OCI-LY7 (cell line): Measurements from ENCODE around the gene NUDT6. TPM values are rescaled to one million over a fixed set of nuclear protein-coding genes. Genes with fewer than 3 reads are reported as not detected.

Source experiments
- BruUV-seq: library from RNA; stranded (reverse); fragments of 400-500 nt; replicated peaks from 2 replicates; lab custom pipeline; 2021; lab: Mats Ljungman, UMichigan
- CTCF ChIA-PET: fragments of 300-600 bp; sonication (Branson Sonifier 250); formaldehyde crosslinking; loops from one replicate; lab custom pipeline; 2022; ENCODE audit warnings: antibody characterized with exemption; ENCODE audit not compliant: unreplicated experiment; lab: Charles Lee
- POLR2A ChIA-PET: fragments of 300-600 bp; sonication (Branson Sonifier 250); formaldehyde crosslinking; loops from one replicate; lab custom pipeline; 2022; ENCODE audit warnings: antibody characterized with exemption; lab: Charles Lee
- DNase-seq: peaks from one replicate; pipeline ENCODE4 v3.0.0-alpha.2; 2015; ENCODE audit warnings: low spot score
- H2AFZ ChIP-seq: fragments of 200-600 bp; sonication (generic), shearing (Covaris generic); 2 replicates; pipeline ENCODE4 v1.6.1; 2014; ENCODE audit warnings: mild to moderate bottlenecking, antibody characterized with exemption, low read length, moderate library complexity
- H3K27ac ChIP-seq: fragments of 200-600 bp; sonication (generic); 2 replicates; pipeline ENCODE4 v1.5.1; 2014; ENCODE audit warnings: mixed run types, low read depth, mild to moderate bottlenecking, moderate library complexity, low read length, inconsistent platforms; ENCODE audit not compliant: poor library complexity, severe bottlenecking
- H3K36me3 ChIP-seq: fragments of 200-600 bp; sonication (generic); 2 replicates; pipeline ENCODE4 v1.6.1; 2014; ENCODE audit warnings: mild to moderate bottlenecking, antibody characterized with exemption, low read length, moderate library complexity, mixed read lengths; ENCODE audit not compliant: insufficient read depth
- H3K4me1 ChIP-seq: fragments of 200-600 bp; sonication (generic); 2 replicates; pipeline ENCODE4 v1.5.1; 2014; ENCODE audit warnings: mild to moderate bottlenecking, low read length; ENCODE audit not compliant: insufficient read depth, poor library complexity, severe bottlenecking
- H3K4me2 ChIP-seq: fragments of 200-600 bp; sonication (generic); 2 replicates; pipeline ENCODE4 v1.6.1; 2014; ENCODE audit warnings: mild to moderate bottlenecking, low read length
- H3K4me3 ChIP-seq: fragments of 200-600 bp; sonication (generic); 2 replicates; pipeline ENCODE4 v1.5.1; 2014; ENCODE audit warnings: mild to moderate bottlenecking, low read depth, low read length; ENCODE audit not compliant: poor library complexity, severe bottlenecking
- H3K79me2 ChIP-seq: fragments of 200-600 bp; sonication (generic); 2 replicates; pipeline ENCODE4 v1.6.1; 2016; ENCODE audit warnings: low read depth, mild to moderate bottlenecking, low read length, moderate library complexity, mixed read lengths; ENCODE audit not compliant: insufficient read depth
- H3K9me2 ChIP-seq: fragments of 200-600 bp; sonication (generic); 2 replicates; pipeline ENCODE4 v1.6.1; 2016; ENCODE audit warnings: mild to moderate bottlenecking, low read length, mixed read lengths; ENCODE audit not compliant: insufficient read depth
- H3K9me3 ChIP-seq: fragments of 200-600 bp; sonication (generic); 2 replicates; pipeline ENCODE4 v1.6.1; 2014; ENCODE audit warnings: mild to moderate bottlenecking, mixed run types, low read length, mixed read lengths
- H4K20me1 ChIP-seq: fragments of 200-600 bp; sonication (generic); 2 replicates; pipeline ENCODE4 v1.6.1; 2014; ENCODE audit warnings: mild to moderate bottlenecking, antibody characterized with exemption, low read length, moderate library complexity, mixed read lengths; ENCODE audit not compliant: insufficient read depth
- EZH2phosphoT487 ChIP-seq: fragments of 200-600 bp; sonication (generic); IDR thresholded peaks from 2 replicates; pipeline ENCODE4 v1.6.1; 2018; ENCODE audit warnings: low read depth, borderline replicate concordance, mild to moderate bottlenecking, mixed run types, antibody characterized with exemption, low read length, moderate library complexity, mixed read lengths
- intact Hi-C: fragments of 100-400 bp; cut with micrococcal nuclease; formaldehyde crosslinking; loops from one replicate; pipeline ENCODE4 v1.10.0; 2022; ENCODE audit not compliant: unreplicated experiment
- total RNA-seq, 2 experiments: library from RNA; depleted of rRNA in 1 of 2; stranded (reverse); fragments of >200 nt in 1 of 2; shearing (Covaris generic) in 1 of 2; gene quantifications; 2 replicates each; pipeline ENCODE4 v1.2.3, GENCODE V29; 2014 to 2022
- TF ChIP-seq, protein P1 (sequence below): fragments of 200-600 bp; sonication (generic); conservative IDR thresholded peaks from 2 replicates; pipeline ENCODE4 v1.5.1; 2014; ENCODE audit warnings: mild to moderate bottlenecking, antibody characterized with exemption, low read length, moderate library complexity, mixed read lengths

The NUDT6 gene
- total RNA-seq, 2 experiments from 2014 or later, result 15.9 to 18.3 TPM

DNA sequence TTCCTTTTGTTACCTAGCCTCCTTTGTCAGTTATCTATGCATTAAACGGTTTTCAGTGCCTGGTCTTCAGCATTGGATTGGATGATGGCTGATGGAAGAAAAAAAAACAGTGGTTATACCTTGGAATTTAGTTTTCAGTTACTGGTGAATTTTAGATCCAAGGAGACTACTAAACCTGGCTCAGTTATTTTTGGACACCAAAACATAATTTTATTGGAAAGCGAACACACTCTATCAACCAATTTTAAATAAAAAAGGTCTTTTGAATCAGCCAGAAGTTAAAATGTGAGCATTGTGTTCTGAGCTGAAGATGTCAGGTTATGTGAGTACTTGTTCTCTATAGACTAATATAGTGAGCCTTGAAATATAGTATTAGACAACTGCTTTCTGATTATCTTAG is 63.7 kb downstream of the NUDT6 start:
- TF ChIP-seq, protein P1, sequence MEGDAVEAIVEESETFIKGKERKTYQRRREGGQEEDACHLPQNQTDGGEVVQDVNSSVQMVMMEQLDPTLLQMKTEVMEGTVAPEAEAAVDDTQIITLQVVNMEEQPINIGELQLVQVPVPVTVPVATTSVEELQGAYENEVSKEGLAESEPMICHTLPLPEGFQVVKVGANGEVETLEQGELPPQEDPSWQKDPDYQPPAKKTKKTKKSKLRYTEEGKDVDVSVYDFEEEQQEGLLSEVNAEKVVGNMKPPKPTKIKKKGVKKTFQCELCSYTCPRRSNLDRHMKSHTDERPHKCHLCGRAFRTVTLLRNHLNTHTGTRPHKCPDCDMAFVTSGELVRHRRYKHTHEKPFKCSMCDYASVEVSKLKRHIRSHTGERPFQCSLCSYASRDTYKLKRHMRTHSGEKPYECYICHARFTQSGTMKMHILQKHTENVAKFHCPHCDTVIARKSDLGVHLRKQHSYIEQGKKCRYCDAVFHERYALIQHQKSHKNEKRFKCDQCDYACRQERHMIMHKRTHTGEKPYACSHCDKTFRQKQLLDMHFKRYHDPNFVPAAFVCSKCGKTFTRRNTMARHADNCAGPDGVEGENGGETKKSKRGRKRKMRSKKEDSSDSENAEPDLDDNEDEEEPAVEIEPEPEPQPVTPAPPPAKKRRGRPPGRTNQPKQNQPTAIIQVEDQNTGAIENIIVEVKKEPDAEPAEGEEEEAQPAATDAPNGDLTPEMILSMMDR, result no peak
- no peaks in the 10 kb centered on the region for H3K4me1 ChIP-seq
- no peak for DNase-seq
- H4K20me1 ChIP-seq, result no peaks in the 10 kb centered on the region
- intact Hi-C loops, result no loop called here
- no TSS peak for BruUV-seq
- no peak overlapping the region for H3K4me3 ChIP-seq
- no peaks in the 10 kb centered on the region for H3K9me2 ChIP-seq
- H2AFZ ChIP-seq, result no peak overlapping the region
- no peak overlapping the region for H3K4me2 ChIP-seq
- H3K9me3 ChIP-seq, result no peaks in the 10 kb centered on the region
- POLR2A ChIA-PET, result no interaction called here
- H3K27ac ChIP-seq, result no peak overlapping the region
- no peaks in the 10 kb centered on the region for H3K79me2 ChIP-seq
- H3K36me3 ChIP-seq, result no peaks in the 10 kb centered on the region
- CTCF ChIA-PET, result no interaction called here

DNA sequence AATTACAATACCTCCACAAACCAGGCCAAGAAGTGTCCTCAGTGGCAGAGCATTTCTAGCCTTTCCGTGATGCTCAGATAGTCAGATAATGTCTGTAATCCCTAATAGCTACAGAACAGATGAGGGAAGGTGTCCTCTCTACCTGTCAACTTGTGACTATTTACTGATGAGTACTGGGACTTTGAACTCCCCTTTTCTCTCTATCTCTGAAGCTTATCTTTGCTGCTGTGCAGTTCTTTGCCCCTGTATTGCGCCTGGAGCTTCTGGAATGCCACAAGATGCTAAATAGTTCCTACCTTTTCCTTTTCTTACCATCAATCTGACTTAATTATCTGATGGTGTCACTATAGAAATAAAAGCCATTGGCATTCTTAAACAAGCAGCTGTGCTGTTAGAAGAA is 65.2 kb downstream of the NUDT6 start:
- Histone ChIP-seq H3K9me3 (no peaks in the 10 kb centered on the region), H3K4me1 (no peaks in the 10 kb centered on the region), H2AFZ (no peak overlapping the region), H3K27ac (no peak overlapping the region), H3K9me2 (no peaks in the 10 kb centered on the region), H3K4me2 (no peak overlapping the region), H3K4me3 (no peak overlapping the region), H3K36me3 (no peaks in the 10 kb centered on the region), H4K20me1 (no peaks in the 10 kb centered on the region), H3K79me2 (no peaks in the 10 kb centered on the region)
- CTCF ChIA-PET, result no interaction called here
- BruUV-seq, result no TSS peak
- DNase-seq, result no peak
- no peak for TF ChIP-seq EZH2phosphoT487
- TF ChIP-seq, protein P1, result no peak
- POLR2A ChIA-PET, result interaction anchor here (0.7 to 2.3 kb wide), 2 partner anchors 8 to 24 kb away, joined by 3 to 7 read pairs; no protein-coding TSS in a partner anchor
- intact Hi-C loops, result no loop called here

GRCh38 chr4:122855353-122855890 is 67.0 kb downstream of the NUDT6 start:
- TF ChIP-seq, protein P1, result no peak
- no peak for TF ChIP-seq EZH2phosphoT487
- Histone ChIP-seq H3K27ac (no peak overlapping the region), H3K36me3 (no peaks in the 10 kb centered on the region), H3K4me1 (no peaks in the 10 kb centered on the region), H3K4me2 (no peak overlapping the region), H3K9me3 (no peaks in the 10 kb centered on the region), H3K9me2 (no peaks in the 10 kb centered on the region), H3K79me2 (no peaks in the 10 kb centered on the region), H2AFZ (peak overlapping the region; percentile 27; the same call in 1 of the 2 replicates), H4K20me1 (no peaks in the 10 kb centered on the region), H3K4me3 (no peak overlapping the region)
- POLR2A ChIA-PET, result interaction anchor here (0.7 to 2.3 kb wide), 2 partner anchors 21 to 22 kb away, joined by 3 to 7 read pairs; no protein-coding TSS in a partner anchor
- intact Hi-C loops, result no loop called here
- CTCF ChIA-PET, result interaction anchor here (0.7 kb wide), 1 partner anchor 59 kb away, joined by 3 read pairs; no protein-coding TSS in a partner anchor
- BruUV-seq, result no TSS peak
- peak; percentile 5 for DNase-seq
